Thyroid gland (tissue), 4 donors: ENCODE measurements around the gene ACLY. TPM values are rescaled to one million over a fixed set of nuclear protein-coding genes. Genes with fewer than 3 reads are reported as not detected.

Source experiments
- DNase-seq, 2 donors: peaks; one replicate each; pipeline ENCODE4 v3.0.0-alpha.2; 2019
- H3K27ac ChIP-seq, 3 donors: fragments of 200-600 bp; sonication (generic); 1 replicate in 2 of 3; 2 replicates in 1 of 3; pipeline ENCODE4 v1.5.1; 2016 to 2019; ENCODE audit warnings: mild to moderate bottlenecking in 1 of 3, moderate library complexity in 1 of 3
- H3K27me3 ChIP-seq: fragments of 200-600 bp; sonication (generic); one replicate; pipeline ENCODE4 v1.5.1; 2019
- H3K36me3 ChIP-seq, 2 donors: fragments of 200-600 bp; sonication (generic); one replicate each; pipeline ENCODE4 v1.5.1; 2016 to 2019
- H3K4me1 ChIP-seq, 2 donors: fragments of 200-600 bp; sonication (generic); one replicate each; pipeline ENCODE4 v1.5.1; 2017 to 2019
- H3K4me3 ChIP-seq, 3 donors: fragments of 200-600 bp; sonication (generic); replicated peaks in 1 of 3; 1 replicate in 2 of 3; 2 replicates in 1 of 3; pipeline ENCODE4 v1.5.1; 2016; ENCODE audit warnings: mild to moderate bottlenecking in 1 of 3
- H3K9me3 ChIP-seq: fragments of 200-600 bp; sonication (generic); one replicate; pipeline ENCODE4 v1.5.1; 2017
- CTCF ChIP-seq, 6 experiments: fragments of 200-600 bp in 3 of 6; fragments of 450-650 bp in 3 of 6; sonication (generic) in 3 of 6; IDR thresholded peaks; one replicate each; pipeline ENCODE4 v1.5.1; 2016 to 2019; ENCODE audit warnings: antibody characterized with exemption in 6 of 6, mild to moderate bottlenecking in 2 of 6, inconsistent platforms in 1 of 6, moderate library complexity in 1 of 6
- POLR2A ChIP-seq, 2 donors: fragments of 450-650 bp; IDR thresholded peaks; one replicate each; pipeline ENCODE4 v1.6.1; 2017; ENCODE audit warnings: antibody characterized with exemption in 2 of 2, mild to moderate bottlenecking in 2 of 2, moderate library complexity in 1 of 2
- WGBS, 2 donors: methylation state at CpG; one replicate each; pipeline ENCODE4 v1.1.5; 2017; 5-methylcytosine and 5-hydroxymethylcytosine counted together
- intact Hi-C: fragments of 100-400 bp; cut with DNase I; formaldehyde crosslinking; loops from one replicate; pipeline ENCODE4 v1.15.1; 2023
- total RNA-seq, 4 donors: library from RNA; depleted of rRNA; stranded (reverse); fragments of >200 nt; gene quantifications; one replicate each; pipeline ENCODE4 v1.2.3, GENCODE V29; 2016

ACLY gene
- total RNA-seq, 4 donors from 2014 or later: 62.6 to 85.2 (median 78.8) TPM

- intact Hi-C loops: no loop called here
- WGBS, 2 donors: 84 to 91% methylated on average over 4 to 6 of the region's 6 CpGs
- no peaks in the 10 kb centered on the region for H3K27me3 ChIP-seq
- peaks cover 18 to 22% of the 10 kb centered on the region in 2 donors for H3K4me1 ChIP-seq
- no peak for DNase-seq
- no peak overlapping the region for H3K27ac ChIP-seq
- no peaks in the 10 kb centered on the region for H3K9me3 ChIP-seq
- no peak overlapping the region for H3K4me3 ChIP-seq
- H3K36me3 ChIP-seq: peaks cover 0 to 5% of the 10 kb centered on the region in 2 donors
- no peak for TF ChIP-seq POLR2A (IDR thresholded peaks at IDR 0.05)
- TF ChIP-seq CTCF (IDR thresholded peaks at IDR 0.05): no peak
Measured at GRCh38 chr17:41939693-41940090, 20.9 kb upstream of the ACLY start.

GRCh38 chr17:41939044-41939692 is 20.4 kb upstream of the ACLY start:
- no peaks in the 10 kb centered on the region for H3K27me3 ChIP-seq
- DNase-seq: no peak
- peaks cover 0 to 5% of the 10 kb centered on the region in 2 donors for H3K36me3 ChIP-seq
- TF ChIP-seq CTCF (IDR thresholded peaks at IDR 0.05) (no peak), POLR2A (IDR thresholded peaks at IDR 0.05) (no peak)
- H3K4me1 ChIP-seq: peaks cover 12 to 17% of the 10 kb centered on the region in 2 donors
- intact Hi-C loops: no loop called here
- 80 to 94% methylated on average over 4 of the region's 4 CpGs for WGBS, 2 donors
- no peak overlapping the region for H3K27ac ChIP-seq
- no peaks in the 10 kb centered on the region for H3K9me3 ChIP-seq
- H3K4me3 ChIP-seq: no peak overlapping the region

- Histone ChIP-seq H3K27ac (no peak overlapping the region), H3K4me1 (peaks cover 7 to 8% of the 10 kb centered on the region in 2 donors), H3K36me3 (peaks cover 0 to 5% of the 10 kb centered on the region in 2 donors), H3K9me3 (no peaks in the 10 kb centered on the region), H3K27me3 (no peaks in the 10 kb centered on the region), H3K4me3 (no peak overlapping the region)
- WGBS, 2 donors: 94 to 95% methylated on average over 17 to 18 of the region's 19 CpGs
- no peak for TF ChIP-seq CTCF (IDR thresholded peaks at IDR 0.05)
- TF ChIP-seq POLR2A (IDR thresholded peaks at IDR 0.05): no peak
- DNase-seq: no peak
- intact Hi-C loops: no loop called here
Measured at GRCh38 chr17:41937970-41938954, 19.5 kb upstream of the ACLY start.

GRCh38 chr17:41935641-41936040 is 16.9 kb upstream of the ACLY start:
- TF ChIP-seq POLR2A (IDR thresholded peaks at IDR 0.05) (no peak), CTCF (IDR thresholded peaks at IDR 0.05) (no peak)
- Histone ChIP-seq H3K9me3 (no peaks in the 10 kb centered on the region), H3K4me3 (no peak overlapping the region), H3K4me1 (peaks cover 8 to 12% of the 10 kb centered on the region in 2 donors), H3K27me3 (no peaks in the 10 kb centered on the region), H3K36me3 (peaks cover 0 to 5% of the 10 kb centered on the region in 2 donors), H3K27ac (no peak overlapping the region)
- no peak for DNase-seq
- intact Hi-C loops: no loop called here
- 95 to 100% methylated on average over 5 to 6 of the region's 6 CpGs for WGBS, 2 donors
